Left ventricle myocardium superior (tissue), 1 donor: ENCODE measurements around the gene GAPDH. TPM values are rescaled to one million over a fixed set of nuclear protein-coding genes. Genes with fewer than 3 reads are reported as not detected.
"Not testable (repeated sequence)": the region's sequence is repeated elsewhere in the genome, so short reads cannot be mapped to it uniquely, and the experiment has no call there.

Experiments used
- ATAC-seq: fragments of 200-7000 bp; cut with Tn5 transposase; one replicate; pipeline ENCODE4 v1.9.1; 2020; ENCODE audit warnings: mild to moderate bottlenecking, moderate library complexity
- DNase-seq: peaks from one replicate; pipeline ENCODE4 v3.0.0-alpha.2; 2020
- intact Hi-C: fragments of 100-400 bp; cut with micrococcal nuclease; formaldehyde crosslinking; loops from one replicate; pipeline ENCODE4 v1.11.0; 2022
- total RNA-seq: library from RNA; stranded (reverse); fragmentation: NEBNext Ultra II Directional; extraction: Animal tissue kit (Norgen Biotek cat#: 25700); gene quantifications from one replicate; pipeline ENCODE4 v1.2.1, GENCODE V29; 2021
- donor health status: DM: no; HTN: yes; CAD: no; lungs with severe emphysema.

Gene GAPDH
- total RNA-seq, 1 donor from 2014 or later: 4,526 TPM

DNA sequence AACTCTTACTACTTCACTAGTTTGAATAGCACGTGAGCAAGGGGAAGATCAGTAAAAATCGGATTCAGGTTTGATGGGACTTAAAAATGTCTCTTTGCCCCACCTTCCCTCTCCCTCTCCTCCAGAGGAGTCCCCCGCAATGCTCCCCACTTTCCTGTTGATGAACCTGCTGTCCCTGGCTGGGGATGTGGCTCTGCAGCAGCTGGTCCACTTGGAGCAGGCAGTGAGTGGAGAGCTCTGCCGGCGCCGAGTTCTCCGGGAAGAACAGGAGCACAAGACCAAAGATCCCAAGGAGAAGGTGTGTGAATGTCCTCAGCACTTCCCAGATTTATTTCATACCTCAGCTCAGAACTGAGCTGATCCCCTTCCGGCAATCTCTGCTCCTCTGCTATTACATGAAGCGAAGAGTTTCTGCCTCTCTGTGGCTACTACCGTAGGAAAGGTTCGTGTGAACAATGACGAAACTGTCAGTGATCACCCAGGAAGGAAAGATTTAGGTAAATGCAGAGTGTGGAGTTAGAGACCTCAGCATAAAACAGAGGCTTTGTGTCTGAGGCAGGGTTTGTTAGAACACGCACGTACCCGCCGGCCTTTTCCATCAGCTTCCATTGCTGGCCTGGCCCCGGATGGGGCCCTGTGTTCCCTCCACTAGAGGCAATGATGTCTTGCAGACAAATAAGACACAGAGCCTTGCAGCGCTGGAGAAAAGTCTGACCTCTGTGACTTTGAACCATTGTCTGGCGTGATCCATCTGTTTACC is 7.4 kb upstream of the GAPDH start:
- no peak for ATAC-seq
- intact Hi-C loops: no loop called here

DNA sequence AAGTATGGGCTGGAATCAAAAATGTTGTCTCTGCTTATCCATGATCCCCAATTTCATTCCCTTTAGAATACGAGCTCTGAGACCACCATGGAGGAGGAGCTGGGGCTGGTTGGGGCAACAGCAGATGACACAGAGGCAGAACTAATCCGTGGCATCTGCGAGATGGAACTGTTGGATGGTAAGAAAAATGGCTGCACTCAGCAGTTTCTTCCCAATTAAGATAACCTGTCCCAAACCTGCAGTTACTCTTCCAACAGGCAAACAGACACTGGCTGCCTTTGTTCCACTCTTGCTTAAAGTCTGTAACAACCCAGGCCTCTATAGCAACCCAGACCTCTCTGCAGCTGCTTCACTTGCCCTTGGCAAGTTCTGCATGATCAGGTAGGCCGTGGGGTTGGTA is 6.6 kb upstream of the GAPDH start:
- ATAC-seq (no peak), DNase-seq (no peak)
- intact Hi-C loops: no loop called here

More for the DNA sequence above, 7.4 kb upstream of the GAPDH start:
- no peak for DNase-seq

DNA sequence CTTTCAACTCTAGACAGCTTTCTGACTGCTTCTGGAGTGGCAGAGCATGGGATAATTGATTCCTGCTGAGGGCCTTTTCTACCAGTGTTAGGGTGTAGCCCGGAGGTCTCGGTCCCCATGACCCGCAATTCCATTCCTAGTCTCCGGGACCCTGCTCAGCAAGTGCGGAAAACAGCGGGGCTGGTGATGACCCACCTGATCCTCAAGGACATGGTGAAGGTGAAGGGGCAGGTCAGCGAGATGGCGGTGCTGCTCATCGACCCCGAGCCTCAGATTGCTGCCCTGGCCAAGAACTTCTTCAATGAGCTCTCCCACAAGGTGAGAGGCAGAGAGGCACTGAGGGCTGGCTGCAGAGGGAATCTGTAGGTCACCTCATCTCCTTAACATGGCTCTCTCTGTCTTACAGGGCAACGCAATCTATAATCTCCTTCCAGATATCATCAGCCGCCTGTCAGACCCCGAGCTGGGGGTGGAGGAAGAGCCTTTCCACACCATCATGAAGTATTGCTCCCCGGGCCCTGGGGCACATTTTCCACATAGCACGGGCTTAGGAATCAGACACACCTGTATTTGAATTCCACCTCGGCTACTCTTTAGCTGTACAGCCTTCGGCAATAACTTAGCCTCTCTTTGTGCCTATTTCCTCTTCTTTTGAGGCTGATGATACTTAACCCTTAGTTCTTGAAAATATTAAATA is 5.6 kb upstream of the GAPDH start:
- DNase-seq (no peak), ATAC-seq (no peak)
- intact Hi-C loops: no loop called here

DNA sequence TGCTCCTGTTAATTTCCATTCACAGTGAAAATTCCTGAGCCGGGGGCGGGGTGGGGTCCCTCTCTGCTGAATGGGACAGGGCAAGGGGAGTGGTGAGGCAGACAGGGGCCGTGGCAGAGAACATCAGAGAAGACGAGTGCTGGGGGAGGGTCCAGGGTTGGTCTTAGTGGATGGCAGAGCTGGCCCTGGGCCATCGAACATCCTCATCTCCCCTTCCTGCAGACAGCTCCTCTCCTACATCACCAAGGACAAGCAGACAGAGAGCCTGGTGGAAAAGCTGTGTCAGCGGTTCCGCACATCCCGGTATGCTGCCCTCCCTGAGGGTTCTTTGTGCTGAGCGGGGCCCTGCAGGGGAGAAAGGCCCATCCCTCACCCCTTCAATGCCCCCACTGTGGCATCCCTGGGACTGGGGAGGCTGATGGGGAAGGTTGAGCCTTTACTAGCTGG is 5.0 kb upstream of the GAPDH start:
- DNase-seq (no peak), ATAC-seq (no peak)
- intact Hi-C loops: no loop called here

DNA sequence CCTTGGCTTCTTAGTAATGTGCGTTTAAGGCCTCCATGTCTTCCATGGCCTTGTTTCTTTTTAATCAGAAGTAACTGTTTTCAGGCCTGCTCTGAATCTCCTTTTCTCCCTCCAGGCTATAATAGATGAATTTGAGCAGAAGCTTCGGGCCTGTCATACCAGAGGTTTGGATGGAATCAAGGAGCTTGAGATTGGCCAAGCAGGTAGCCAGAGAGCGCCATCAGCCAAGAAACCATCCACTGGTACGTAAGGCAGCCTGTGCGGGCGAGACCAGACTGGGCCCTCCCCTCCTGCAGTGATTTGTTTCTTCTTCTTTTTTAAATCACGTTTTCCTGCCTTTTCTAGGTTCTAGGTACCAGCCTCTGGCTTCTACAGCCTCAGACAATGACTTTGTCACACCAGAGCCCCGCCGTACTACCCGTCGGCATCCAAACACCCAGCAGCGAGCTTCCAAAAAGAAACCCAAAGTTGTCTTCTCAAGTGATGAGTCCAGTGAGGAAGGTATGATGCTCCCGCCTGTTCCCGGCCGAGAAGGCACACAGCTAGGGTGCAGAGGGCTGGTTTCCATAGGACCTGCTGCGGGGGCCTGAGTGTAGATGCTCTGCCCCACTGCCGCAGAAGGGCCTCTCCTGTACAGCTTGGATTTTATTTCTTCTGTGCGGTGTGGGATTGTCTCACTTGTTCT is 3.6 kb upstream of the GAPDH start:
- no peak for DNase-seq
- no peak for ATAC-seq
- intact Hi-C loops: no loop called here

DNA sequence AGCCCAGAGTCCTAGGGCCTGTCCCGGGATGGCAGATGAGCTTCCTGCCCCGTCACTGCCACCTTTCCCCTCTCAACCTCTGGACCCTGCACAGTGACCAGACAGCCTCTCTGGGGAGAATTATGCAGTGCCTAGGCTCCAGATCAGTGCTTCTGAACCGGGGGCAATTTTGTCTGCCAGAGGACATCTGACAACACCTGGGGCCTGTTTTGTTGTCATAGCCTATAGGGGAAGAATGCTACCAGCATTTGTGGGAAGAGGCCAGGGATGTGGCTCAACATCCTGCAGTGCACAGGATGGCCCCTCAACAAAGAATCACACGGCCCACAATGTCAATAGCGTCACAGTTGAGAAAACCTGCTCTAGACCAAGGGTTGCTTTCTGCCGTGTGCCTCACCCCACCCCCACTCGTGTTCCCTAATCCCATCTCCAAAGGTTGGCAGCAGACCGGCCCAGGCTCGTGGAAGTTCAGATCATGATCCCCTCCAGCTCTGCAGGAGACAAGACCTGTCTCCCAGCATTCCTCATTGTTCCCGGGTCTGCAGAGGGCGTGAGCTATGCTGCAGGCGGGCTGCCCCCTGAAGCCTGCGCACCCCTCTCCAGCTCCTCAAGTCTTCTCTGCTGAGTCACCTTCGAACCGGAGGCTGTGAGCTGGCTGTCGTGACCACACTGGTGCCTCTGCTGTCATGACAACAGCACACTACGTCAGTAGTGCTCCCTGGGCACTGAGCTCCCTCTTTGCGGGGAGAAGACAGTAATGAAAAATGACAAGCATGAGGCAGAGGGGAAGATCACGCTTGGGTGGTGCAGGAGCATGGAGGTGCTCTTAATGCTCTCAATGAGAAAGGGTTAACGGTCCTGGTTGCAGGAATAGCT is 2.0 kb upstream of the GAPDH start:
- DNase-seq (peak; percentile 58), ATAC-seq (no peak)
- intact Hi-C loops: no loop called here

DNA sequence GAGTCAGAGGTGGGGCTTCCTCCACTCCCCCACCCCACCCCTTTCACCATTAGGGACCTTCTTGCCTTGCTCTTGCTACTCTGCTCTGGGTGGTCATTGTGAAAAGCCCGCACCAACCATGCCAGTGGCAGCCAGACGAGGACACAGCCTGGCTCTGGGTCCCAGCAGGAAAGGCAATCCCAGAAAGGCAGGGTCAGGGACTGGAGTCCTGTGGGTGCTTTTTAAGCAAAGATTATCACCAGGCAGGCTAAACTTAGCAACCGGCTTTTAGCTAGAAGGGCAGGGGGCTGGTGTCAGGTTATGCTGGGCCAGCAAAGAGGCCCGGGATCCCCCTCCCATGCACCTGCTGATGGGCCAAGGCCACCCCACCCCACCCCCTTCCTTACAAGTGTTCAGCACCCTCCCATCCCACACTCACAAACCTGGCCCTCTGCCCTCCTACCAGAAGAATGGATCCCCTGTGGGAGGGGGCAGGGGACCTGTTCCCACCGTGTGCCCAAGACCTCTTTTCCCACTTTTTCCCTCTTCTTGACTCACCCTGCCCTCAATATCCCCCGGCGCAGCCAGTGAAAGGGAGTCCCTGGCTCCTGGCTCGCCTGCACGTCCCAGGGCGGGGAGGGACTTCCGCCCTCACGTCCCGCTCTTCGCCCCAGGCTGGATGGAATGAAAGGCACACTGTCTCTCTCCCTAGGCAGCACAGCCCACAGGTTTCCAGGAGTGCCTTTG is 1.2 kb upstream of the GAPDH start:
- ATAC-seq: peak; percentile 62
- intact Hi-C loops: no loop called here
- DNase-seq: peak; percentile 85

DNA sequence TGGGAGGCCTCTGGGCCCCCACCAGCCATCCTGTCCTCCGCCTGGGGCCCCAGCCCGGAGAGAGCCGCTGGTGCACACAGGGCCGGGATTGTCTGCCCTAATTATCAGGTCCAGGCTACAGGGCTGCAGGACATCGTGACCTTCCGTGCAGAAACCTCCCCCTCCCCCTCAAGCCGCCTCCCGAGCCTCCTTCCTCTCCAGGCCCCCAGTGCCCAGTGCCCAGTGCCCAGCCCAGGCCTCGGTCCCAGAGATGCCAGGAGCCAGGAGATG is 729 bp upstream of the GAPDH start:
- ATAC-seq (no peak), DNase-seq (no peak)
- intact Hi-C loops: no loop called here

DNA sequence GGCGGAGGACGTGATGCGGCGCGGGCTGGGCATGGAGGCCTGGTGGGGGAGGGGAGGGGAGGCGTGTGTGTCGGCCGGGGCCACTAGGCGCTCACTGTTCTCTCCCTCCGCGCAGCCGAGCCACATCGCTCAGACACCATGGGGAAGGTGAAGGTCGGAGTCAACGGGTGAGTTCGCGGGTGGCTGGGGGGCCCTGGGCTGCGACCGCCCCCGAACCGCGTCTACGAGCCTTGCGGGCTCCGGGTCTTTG is 303 bp downstream of the GAPDH start:
- DNase-seq (no peak), ATAC-seq (peak; percentile 41)
- intact Hi-C loops: no loop called here

DNA sequence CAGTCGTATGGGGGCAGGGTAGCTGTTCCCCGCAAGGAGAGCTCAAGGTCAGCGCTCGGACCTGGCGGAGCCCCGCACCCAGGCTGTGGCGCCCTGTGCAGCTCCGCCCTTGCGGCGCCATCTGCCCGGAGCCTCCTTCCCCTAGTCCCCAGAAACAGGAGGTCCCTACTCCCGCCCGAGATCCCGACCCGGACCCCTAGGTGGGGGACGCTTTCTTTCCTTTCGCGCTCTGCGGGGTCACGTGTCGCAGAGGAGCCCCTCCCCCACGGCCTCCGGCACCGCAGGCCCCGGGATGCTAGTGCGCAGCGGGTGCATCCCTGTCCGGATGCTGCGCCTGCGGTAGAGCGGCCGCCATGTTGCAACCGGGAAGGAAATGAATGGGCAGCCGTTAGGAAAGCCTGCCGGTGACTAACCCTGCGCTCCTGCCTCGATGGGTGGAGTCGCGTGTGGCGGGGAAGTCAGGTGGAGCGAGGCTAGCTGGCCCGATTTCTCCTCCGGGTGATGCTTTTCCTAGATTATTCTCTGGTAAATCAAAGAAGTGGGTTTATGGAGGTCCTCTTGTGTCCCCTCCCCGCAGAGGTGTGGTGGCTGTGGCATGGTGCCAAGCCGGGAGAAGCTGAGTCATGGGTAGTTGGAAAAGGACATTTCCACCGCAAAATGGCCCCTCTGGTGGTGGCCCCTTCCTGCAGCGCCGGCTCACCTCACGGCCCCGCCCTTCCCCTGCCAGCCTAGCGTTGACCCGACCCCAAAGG is 804 bp downstream of the GAPDH start:
- ATAC-seq (peak; percentile 17), DNase-seq (peak; percentile 84)
- intact Hi-C loops: no loop called here

DNA sequence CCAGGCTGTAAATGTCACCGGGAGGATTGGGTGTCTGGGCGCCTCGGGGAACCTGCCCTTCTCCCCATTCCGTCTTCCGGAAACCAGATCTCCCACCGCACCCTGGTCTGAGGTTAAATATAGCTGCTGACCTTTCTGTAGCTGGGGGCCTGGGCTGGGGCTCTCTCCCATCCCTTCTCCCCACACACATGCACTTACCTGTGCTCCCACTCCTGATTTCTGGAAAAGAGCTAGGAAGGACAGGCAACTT is 1.3 kb downstream of the GAPDH start:
- intact Hi-C loops: no loop called here
- no peak for ATAC-seq
- DNase-seq: no peak

DNA sequence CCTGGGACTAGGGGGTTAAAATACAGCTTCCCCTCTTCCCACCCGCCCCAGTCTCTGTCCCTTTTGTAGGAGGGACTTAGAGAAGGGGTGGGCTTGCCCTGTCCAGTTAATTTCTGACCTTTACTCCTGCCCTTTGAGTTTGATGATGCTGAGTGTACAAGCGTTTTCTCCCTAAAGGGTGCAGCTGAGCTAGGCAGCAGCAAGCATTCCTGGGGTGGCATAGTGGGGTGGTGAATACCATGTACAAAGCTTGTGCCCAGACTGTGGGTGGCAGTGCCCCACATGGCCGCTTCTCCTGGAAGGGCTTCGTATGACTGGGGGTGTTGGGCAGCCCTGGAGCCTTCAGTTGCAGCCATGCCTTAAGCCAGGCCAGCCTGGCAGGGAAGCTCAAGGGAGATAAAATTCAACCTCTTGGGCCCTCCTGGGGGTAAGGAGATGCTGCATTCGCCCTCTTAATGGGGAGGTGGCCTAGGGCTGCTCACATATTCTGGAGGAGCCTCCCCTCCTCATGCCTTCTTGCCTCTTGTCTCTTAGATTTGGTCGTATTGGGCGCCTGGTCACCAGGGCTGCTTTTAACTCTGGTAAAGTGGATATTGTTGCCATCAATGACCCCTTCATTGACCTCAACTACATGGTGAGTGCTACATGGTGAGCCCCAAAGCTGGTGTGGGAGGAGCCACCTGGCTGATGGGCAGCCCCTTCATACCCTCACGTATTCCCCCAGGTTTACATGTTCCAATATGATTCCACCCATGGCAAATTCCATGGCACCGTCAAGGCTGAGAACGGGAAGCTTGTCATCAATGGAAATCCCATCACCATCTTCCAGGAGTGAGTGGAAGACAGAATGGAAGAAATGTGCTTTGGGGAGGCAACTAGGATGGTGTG is 1.9 kb downstream of the GAPDH start:
- intact Hi-C loops: no loop called here
- no peak for ATAC-seq
- no peak for DNase-seq

DNA sequence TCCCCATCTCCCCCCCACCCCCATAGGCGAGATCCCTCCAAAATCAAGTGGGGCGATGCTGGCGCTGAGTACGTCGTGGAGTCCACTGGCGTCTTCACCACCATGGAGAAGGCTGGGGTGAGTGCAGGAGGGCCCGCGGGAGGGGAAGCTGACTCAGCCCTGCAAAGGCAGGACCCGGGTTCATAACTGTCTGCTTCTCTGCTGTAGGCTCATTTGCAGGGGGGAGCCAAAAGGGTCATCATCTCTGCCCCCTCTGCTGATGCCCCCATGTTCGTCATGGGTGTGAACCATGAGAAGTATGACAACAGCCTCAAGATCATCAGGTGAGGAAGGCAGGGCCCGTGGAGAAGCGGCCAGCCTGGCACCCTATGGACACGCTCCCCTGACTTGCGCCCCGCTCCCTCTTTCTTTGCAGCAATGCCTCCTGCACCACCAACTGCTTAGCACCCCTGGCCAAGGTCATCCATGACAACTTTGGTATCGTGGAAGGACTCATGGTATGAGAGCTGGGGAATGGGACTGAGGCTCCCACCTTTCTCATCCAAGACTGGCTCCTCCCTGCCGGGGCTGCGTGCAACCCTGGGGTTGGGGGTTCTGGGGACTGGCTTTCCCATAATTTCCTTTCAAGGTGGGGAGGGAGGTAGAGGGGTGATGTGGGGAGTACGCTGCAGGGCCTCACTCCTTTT is 2.7 kb downstream of the GAPDH start:
- no peak for DNase-seq
- ATAC-seq: no peak
- intact Hi-C loops: no loop called here

DNA sequence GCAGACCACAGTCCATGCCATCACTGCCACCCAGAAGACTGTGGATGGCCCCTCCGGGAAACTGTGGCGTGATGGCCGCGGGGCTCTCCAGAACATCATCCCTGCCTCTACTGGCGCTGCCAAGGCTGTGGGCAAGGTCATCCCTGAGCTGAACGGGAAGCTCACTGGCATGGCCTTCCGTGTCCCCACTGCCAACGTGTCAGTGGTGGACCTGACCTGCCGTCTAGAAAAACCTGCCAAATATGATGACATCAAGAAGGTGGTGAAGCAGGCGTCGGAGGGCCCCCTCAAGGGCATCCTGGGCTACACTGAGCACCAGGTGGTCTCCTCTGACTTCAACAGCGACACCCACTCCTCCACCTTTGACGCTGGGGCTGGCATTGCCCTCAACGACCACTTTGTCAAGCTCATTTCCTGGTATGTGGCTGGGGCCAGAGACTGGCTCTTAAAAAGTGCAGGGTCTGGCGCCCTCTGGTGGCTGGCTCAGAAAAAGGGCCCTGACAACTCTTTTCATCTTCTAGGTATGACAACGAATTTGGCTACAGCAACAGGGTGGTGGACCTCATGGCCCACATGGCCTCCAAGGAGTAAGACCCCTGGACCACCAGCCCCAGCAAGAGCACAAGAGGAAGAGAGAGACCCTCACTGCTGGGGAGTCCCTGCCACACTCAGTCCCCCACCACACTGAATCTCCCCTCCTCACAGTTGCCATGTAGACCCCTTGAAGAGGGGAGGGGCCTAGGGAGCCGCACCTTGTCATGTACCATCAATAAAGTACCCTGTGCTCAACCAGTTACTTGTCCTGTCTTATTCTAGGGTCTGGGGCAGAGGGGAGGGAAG is 3.5 kb downstream of the GAPDH start:
- DNase-seq: peak; percentile 87
- ATAC-seq, intact Hi-C loops: not testable (repeated sequence)

DNA sequence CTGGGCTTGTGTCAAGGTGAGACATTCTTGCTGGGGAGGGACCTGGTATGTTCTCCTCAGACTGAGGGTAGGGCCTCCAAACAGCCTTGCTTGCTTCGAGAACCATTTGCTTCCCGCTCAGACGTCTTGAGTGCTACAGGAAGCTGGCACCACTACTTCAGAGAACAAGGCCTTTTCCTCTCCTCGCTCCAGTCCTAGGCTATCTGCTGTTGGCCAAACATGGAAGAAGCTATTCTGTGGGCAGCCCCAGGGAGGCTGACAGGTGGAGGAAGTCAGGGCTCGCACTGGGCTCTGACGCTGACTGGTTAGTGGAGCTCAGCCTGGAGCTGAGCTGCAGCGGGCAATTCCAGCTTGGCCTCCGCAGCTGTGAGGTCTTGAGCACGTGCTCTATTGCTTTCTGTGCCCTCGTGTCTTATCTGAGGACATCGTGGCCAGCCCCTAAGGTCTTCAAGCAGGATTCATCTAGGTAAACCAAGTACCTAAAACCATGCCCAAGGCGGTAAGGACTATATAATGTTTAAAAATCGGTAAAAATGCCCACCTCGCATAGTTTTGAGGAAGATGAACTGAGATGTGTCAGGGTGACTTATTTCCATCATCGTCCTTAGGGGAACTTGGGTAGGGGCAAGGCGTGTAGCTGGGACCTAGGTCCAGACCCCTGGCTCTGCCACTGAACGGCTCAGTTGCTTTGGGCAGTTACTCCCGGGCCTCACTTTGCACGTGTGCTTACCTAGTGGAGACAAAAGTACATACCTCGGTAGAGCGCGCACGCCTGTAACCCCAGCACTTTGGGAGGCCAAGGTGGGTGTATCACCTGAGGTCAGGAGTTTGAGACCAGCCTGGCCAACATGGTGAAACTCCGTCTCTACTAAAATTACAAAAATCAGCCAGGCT is 4.3 kb downstream of the GAPDH start:
- ATAC-seq: no peak
- DNase-seq: no peak
- intact Hi-C loops: no loop called here

DNA sequence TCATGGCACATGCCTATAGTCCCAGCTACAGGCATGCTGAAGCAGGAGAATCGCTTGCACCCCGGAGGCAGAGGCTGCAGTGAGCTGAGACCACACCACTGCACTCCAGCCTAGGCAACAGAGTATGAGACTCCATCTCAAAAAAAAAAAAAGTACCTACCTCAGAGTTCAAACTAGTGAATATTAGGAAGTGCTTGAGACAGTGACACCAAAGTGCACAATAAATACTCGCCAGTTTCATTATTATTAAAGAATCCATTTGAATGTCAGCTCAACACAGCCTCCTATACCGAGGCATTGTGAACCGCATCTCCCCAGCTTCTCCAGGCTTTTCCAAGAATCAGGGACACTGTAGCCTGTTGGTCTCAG is 5.0 kb downstream of the GAPDH start:
- intact Hi-C loops: no loop called here
- no peak for ATAC-seq
- DNase-seq: no peak
